GM19043 (cell line): ENCODE measurements around the gene ING3.
"Not testable (repeated sequence)": the region's sequence is repeated elsewhere in the genome, so short reads cannot be mapped to it uniquely, and the experiment has no call there.

Experiments
- ATAC-seq: cut with Tn5 transposase; IDR thresholded peaks from one replicate; pipeline ENCODE4 v1.9.1; 2021; ENCODE audit warnings: low read depth; ENCODE audit not compliant: unreplicated experiment

ING3 gene

DNA sequence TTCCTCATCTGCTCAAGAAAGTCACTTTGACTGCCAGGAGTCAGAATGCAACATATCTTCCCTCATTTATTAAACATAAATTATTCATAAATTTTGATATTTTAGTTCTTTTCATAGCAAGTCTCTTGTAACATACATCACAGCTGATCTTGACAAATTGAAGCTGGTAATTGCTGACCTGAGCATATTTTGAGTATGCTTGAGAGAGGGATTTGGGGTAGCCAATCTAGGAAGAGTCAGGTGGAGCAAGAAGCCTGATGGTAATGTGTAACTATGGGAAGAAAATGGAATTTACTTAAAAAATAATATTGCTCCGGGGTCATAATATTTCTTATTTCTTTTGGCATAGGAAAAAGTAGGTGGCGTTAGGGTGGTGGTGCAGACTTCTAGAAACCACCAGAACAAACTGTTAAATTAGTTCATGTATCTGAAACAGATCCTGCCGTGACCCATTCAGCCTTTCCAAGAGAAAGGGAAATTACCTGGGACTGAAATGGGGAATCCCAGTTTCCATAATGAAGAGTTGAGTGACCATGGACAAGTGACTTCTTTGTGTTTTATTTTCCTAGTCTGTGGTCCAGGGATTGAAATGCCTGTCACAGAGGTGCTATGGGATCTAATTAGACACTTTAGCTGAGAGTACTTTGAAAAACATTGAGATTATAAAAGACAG lies 50.8 kb downstream of the ING3 start:
- ATAC-seq = no peak

DNA sequence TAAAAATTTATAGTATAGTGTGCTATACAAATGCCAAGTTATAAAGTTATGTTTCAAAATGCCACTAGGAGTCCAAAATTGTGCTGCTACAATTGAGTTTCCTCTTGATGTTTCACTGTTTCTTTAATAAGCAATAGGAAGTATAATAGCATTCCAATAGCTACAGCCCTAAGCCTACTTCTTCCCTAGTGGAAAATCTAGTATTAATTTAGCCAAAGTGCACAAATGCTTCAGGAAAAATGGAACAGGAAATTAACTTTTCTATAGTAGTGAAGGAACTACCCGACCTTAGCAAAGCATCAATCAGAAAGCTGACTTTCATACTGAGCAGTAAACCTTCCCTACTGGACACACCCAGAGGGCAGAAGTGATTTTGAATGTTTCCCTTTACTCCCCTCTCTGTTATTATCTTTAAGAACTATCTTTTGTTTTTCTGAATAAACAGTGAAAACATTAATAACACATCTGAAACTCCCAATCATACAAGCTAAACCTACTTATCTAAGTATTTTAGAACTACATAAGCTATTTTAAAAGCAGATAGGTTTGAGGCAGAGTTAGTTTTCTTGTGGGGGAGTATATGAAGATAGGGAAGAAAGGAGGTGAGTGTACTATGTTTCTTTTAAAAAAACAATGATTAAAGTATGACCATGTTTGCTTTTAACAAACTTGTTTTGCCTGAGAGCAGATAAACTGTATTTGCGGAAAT lies 51.6 kb downstream of the ING3 start:
- ATAC-seq = no peak

DNA sequence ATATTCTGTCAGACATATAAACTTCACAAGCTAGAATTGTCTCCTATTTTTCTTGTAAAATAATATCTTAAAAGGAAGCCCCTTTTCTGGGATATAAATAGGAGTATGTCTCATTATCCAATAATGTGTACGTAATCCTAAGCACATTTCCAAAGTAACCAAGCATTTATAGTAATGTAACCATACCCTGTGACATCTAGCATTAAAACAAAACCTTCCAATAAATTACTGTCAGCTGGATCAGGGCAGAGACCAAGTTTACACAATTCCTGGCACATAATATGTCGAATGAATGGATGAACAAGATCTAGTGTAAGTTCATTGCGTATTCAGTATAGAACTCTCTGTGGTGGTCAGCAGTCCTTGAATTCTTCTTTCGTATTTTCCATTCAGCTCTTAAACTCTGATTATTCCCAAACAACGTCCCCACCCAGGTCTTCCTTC lies 52.2 kb downstream of the ING3 start:
- ATAC-seq = no peak

DNA sequence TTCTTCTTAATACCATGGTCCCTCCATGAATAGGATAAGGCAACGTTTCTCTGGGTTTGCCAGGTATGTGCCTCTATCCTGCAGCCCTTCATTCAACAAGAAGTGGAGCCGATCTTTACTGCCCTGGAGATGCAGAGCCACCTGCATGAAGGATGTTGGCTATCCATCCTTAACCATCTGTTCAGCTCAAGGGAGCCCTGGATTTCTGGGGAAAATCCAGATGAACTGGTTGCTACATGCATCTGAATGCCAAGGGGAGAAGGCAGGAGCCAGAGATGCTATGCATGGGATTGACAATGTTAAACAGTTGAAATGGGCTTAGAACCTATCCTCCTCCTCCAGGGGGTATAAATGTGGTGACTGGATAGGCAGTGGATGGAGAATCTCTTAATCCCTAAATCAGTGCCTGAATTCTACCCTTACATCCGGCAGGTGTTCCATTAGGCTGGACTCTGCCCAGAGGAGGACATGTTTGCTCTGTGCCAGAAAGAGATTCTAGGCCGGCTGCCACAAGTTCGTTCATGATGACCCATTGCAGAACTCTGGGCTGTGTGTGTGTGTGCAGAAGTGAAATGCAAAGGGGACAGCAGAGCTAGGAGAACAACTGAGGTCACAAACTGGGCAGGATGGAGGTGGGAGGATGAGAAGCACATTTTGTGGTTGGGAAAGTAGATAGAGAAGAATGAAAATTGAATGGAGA lies 53.6 kb downstream of the ING3 start:
- ATAC-seq = no peak

DNA sequence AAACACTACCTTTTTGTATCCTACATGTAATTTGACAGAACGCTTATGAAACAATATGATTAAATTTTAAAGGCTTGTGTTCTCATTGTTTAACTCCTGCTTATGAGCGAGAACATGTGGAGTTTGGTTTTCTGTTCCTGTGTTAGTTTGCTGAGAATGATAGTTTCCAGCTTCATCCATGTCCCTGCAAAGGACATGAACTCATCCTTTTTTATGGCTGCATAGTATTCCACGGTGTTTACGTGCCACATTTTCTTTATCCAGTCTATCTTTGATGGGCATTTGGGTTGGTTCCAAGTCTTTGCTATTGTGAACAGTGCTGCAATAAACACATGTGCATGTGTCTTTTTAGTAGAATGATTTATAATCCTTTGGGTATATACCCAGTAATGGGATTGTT lies 54.5 kb downstream of the ING3 start:
- ATAC-seq = not testable (repeated sequence)

DNA sequence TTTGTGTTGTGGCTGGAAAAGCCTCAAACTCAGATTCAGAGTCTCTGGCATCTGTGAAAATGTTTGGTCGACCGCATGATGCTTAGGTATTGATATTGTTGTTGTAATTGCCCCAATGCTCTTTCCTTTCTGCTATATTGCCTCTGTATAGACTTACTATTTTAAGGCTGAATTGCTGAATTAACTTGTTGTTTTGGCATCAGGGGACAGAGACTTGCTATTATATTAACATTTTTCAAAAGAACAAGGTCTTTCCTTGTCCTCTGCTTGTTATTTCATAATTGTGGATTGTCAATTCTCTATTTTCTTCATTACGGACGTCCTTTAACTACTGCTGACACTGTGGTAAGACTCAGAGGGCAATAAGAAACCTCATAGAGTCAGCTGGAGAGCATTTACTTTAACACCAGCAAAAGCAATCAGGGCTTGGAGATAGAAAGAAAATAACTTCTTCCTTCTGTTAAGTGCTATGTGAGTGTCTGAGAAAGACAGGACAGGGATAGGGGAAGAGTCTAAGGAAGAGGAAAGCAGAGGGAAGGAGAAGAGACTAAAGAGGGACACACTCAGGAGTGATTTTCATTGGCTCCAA lies 55.5 kb downstream of the ING3 start:
- no peak for ATAC-seq

DNA sequence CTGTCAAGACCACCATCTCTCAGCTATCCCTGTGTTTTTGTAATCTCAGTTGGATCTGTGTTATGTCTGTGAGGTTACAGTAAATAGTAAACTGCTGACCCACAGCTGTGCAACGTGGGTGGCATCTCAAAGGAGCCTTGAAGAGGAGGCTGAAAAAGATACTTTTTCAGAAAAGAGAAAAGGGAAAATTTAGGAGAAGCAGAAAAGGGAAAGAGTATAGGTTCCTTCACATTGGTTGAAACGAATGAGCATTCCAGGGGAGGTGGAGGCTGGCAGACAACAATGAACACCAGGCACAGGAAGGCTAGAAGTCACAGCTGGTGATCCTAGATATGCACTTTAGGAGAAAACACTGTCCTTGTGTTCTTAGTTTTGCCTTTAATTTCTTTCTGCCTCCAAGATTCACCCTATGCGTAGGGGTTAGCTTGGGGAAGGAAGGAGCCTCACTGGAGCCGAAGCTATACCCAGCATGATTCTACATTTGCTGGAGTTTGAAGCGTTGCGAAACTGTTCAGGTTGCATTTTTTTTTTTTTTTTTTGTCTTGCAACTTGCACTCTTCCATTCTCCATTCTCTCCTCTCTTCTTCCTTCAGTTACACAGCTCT lies 56.2 kb downstream of the ING3 start:
- ATAC-seq = no peak

DNA sequence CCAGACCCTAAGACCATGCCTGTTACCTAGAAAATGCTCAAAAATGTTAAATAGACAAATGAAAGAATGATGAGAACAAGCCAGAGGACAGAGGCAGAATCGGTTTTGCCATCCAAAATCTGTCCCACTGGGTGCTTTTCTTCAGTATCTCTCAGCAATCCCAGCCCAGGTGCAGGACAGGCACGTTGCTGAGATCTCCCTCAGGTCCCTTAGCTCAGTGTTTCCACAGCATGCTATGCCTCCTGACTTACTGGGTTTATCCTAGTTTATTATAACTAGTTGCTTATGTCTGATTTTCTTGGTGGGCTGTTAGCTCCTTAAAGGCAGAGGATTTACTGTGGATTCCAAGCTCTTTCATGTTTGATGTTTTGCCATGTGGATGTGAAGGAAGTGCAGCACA lies 58.2 kb downstream of the ING3 start:
- ATAC-seq = no peak

DNA sequence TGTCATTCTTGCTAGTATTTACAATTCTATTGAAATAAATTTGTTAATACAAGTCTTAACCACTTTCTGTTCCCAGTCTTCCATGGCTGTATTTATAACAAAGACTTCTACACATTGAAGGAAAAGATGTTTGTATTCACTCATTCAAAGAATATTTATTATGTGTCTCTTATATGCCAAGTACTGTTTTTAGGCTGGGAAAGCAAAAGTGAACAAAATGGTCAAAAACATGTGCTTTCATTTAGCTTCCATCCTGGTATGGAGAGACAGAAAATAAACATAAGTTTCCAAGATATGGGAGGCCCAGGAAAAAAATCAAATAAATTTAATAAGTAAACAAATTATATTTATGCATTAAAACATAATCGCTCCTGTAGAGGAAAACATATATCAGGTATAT lies 60.8 kb downstream of the ING3 start:
- no peak for ATAC-seq

DNA sequence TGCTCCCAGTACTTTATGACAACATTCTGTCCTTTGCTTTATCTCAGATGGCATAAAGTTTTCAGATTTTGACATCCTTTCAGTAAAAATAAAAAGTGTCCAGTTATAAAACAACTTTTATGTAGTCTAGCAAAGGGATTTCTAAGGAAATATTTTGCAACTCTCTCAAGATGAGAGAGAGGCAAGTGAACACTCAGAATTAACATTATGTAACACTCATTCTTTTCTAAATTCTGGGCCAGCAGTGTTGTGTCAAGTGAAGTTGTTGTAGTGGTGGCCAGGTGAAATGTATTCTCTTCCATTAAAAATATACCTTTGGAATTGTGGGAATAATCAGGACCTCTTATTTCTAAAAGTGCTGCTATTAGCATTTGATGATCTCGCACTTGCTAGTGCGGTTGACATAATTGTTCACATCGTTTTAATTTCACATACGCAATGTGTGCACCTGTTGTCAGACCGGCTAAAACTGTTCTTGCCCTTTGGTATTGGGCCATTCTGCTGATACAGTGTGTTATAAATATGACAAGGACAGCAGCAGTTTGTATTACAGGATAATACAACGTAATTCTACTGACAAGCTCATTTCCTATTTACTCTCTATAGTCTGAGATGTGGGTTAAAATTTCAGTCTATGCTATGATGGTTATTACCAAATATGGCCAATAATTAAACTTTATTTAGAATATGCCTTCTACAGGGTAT lies 61.7 kb downstream of the ING3 start:
- no peak for ATAC-seq

DNA sequence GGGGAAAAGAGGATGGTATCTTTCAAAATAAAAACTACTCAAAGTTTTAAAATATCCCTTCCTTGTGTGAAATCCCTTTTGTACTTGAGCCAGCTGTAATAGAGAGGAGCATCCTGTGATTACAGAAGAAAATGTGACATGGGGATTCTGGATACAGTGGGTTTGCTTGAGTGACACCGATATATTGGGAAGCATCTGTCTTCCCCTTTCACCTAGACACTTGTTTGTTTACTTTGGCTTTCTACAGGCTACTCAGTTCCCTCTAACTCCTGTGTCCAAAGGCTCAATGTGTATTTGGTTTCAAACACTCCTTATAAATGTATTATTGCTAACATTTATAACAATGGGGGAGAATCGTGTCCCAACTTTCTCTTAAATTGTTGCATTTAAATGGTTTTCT lies 62.3 kb downstream of the ING3 start:
- no peak for ATAC-seq

DNA sequence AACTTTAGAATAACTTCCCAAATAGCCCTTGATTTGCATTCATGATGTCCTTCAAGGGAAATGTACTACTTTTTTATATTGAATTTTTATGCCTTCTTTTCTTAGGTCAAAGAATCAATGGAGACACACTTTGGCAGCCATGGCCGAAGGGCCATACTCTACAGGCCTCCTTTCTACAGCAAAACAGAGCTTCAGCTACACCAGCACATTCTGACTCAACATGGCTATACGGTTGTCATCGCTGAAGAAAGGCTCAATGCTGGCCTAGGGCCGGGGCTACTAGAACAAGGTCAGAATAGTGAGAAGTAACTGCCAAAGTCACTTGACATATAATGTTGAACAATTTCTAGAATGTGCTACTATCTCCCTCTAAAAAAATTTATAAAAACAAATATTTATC lies 65.0 kb downstream of the ING3 start:
- no peak for ATAC-seq

DNA sequence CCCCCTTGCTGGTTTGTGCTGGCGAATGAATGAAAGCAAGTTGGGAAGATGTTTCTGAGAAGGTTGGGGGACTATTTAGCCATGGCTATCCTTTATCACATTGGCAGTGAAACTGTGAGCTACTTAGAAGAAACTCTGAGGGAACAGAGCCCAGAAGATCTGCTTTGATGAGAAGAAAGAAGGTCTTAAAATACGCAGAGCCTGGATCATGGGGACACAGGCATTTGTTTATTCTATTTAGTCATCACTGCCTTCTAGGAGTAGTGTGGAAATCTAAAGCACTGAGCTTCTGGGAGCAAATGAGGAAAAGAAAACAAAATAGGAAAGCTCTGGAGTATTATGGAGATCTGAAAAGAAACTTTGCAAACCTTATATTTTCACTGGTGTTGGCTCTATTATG lies 66.4 kb downstream of the ING3 start:
- ATAC-seq = no peak

DNA sequence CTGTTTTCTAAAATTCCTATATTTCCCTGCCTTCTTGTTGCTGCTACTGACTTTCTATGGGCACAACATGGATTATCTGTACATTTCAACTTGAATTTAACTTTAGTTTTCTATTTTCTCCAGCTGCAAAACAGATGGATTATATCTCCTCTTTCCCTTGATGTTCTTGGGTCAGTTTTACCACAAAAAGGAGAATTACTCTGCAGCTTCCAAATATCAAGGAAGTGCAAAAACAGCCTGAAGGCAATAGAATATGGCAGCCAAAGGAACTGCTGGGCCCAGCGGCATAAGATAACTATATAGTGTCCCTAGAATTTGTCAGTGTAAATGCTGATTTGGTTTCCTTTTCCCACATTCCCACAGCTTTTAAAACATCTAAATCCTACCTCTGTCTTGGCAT lies 67.0 kb downstream of the ING3 start:
- ATAC-seq = no peak

DNA sequence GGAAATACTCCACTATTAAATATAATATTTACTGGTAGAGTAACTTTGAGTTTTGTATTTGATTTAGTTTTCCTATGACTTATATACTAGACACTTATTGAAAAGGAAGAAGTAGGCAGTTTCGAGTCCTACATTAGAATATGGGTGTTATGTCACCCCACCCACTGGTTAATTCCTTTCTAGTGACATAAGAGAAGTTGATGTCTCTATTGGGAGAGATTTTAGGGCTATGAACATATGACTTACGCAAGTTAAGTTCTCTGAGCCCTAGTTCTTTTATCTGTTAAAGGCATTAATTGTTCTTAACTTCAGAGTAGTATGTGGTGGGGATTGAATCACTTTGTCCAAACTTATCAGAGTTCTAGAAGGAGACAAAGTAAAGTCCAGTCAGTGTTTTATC lies 68.4 kb downstream of the ING3 start:
- no peak for ATAC-seq

DNA sequence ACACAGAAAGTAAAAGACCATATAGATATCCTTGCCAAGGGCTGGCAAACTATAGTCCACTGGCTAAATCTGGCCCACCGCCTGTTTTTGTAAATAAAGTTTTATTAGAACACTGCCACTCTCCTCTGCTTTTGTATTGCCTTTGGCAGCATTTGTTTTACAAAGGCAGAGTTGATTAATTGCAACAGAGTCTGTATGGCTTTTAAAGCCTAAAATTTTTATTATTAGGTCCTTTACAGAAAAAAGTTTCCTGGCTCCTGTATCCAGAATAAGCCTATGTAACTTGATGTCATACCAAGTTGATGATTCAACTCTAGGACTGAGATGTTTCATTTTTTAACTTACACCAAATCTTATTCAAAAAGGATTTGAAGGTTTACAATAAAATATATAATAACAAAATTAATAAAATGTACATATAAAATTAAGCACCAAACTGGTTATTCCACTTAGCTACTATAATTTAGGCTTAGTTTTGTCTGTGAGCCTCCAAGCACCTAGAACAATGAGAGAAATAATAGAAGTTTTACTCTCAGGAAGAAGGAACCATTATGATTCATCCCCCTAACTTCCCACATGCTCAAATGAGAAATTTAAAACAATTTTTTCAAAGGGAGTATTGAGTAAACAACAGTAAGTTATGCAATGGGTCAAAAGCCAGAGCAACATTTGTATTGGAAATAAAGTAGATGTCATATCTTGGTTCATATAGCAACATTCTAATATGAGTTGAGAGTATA lies 69.8 kb downstream of the ING3 start:
- no peak for ATAC-seq

DNA sequence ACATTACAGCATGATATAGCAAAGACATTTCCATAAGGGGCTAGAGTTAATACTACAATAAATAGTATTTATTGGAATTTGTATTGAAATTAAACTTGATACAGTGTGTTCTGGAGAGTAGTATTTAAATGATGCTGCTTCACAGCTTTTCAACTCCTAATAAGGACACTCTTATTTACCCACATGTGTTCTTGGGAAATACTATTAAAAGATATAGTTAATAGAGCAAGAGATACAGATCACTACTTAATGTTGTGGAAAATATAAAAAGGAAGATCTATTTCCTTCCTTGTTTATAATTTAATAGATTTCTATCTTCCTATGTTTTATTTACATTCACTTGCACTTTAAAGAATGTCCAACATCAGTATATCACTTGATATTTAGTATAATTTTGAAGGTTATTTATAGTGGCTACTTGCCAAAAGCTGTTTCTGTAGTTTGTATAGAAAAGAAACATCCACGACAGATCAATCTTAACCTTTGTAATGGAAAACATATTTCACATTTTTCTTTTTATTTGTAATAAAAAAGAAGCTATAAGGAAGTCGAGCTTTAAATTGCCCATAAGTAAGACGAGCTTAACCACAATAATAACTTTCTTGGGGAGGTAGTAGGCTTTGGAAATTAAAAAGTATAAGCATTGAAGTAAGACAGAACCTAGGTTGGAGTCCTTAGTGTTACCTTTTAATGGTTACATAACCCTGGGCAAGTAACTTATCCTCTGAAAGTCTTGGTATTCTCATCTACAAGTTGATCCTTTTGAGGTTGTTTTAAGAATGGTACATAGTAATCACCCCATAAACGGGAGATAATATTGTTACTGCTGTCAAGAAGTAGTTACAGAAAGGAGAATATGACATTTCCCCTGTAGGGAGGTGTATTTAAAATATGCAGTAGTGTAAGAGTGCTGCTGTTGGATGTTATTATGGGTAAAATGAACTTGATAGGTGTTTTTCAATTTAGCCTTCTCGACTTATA lies 70.7 kb downstream of the ING3 start:
- ATAC-seq = no peak

DNA sequence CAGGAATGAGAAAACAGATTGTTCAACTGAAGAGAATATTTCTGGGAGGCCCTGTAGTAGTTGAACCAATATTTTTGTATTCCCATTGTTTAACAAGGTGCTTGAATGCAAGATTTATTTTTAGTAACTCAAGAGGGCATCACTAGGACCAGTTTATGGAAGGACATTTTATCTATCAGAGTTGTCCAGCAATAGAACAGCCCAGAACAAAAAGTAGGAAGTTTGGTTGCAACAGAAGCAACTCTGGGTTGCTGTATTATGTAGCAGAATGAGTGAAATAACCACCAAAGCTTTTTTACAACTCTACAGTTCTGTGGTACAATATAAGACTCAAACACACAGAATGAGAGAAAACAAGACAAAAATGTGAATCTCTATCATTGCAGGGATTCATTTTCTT lies 72.6 kb downstream of the ING3 start:
- ATAC-seq = no peak
